ENCODE data around the gene PRR33. TPM values are rescaled to one million over a fixed set of nuclear protein-coding genes. Genes with fewer than 3 reads are reported as not detected.

The PRR33 gene
- total RNA-seq, 1 experiment from 2014 or later, result not detected

GRCh38 chr11:1906181-1906580 lies 14.5 kb upstream of the PRR33 start:
- H3K27ac ChIP-seq (ENCODE audit: low read length), result no peak overlapping the region
- in situ Hi-C loops (cut with HindIII; ENCODE audit: low pct_unique_long_range_greater_than_20kb, low sequenced_read_pairs) (no loop called here), intact Hi-C loops (cut with micrococcal nuclease; ENCODE audit: unreplicated experiment) (no loop called here)
- POLR2A ChIA-PET, result no interaction called here
- H3K27me3 ChIP-seq (ENCODE audit: control insufficient read depth, insufficient read depth, low read length), result no peaks in the 10 kb centered on the region; the same call in 1 of the 2 replicates
- H3K4me3 ChIP-seq (ENCODE audit: low read depth in 2 of 2, low read length in 2 of 2), result no peak overlapping the region
- no TSS peak for BruUV-seq (replicated peaks)
- no peaks in the 10 kb centered on the region for H3K4me1 ChIP-seq (ENCODE audit: control insufficient read depth, insufficient read depth, low read length)
- TF ChIP-seq POLR2AphosphoS5 (IDR thresholded peaks at IDR 0.05; ENCODE audit: low read depth, low read length) (no peak), TCF7L2 (IDR thresholded peaks at IDR 0.05; ENCODE audit: low read depth, low read length) (no peak), SIN3A (IDR thresholded peaks at IDR 0.05; ENCODE audit: borderline replicate concordance, insufficient read depth, low read depth, low read length) (no peak), REST (IDR thresholded peaks at IDR 0.05; ENCODE audit: insufficient read depth in 1 of 2, low read depth in 2 of 2, low read length in 1 of 2) (no peak), CTCF (IDR thresholded peaks at IDR 0.05) (no peak)
- DNase-seq (ENCODE audit: low read depth, low spot score) (no peak), ATAC-seq (no peak)
- no peaks in the 10 kb centered on the region for H3K36me3 ChIP-seq (ENCODE audit: control insufficient read depth, insufficient read depth, low read length)
- H3K9me3 ChIP-seq (ENCODE audit: control insufficient read depth, insufficient read depth, low read depth, low read length), result no peaks in the 10 kb centered on the region
- CTCF ChIA-PET, result interaction anchor here (0.6 to 1.1 kb wide), 3 partner anchors 24 to 63 kb away, joined by 3 to 4 read pairs (median 3); no protein-coding TSS in a partner anchor

- no peaks in the 10 kb centered on the region for H3K9me3 ChIP-seq (ENCODE audit: control insufficient read depth, insufficient read depth, low read depth, low read length)
- intact Hi-C loops (cut with micrococcal nuclease; ENCODE audit: unreplicated experiment), result no loop called here
- DNase-seq (ENCODE audit: low read depth, low spot score) (no peak), ATAC-seq (no peak)
- in situ Hi-C loops (cut with HindIII; ENCODE audit: low pct_unique_long_range_greater_than_20kb, low sequenced_read_pairs), result no loop called here
- H3K27ac ChIP-seq (ENCODE audit: low read length), result no peak overlapping the region
- no peak for TF ChIP-seq TCF7L2 (IDR thresholded peaks at IDR 0.05; ENCODE audit: low read depth, low read length)
- TF ChIP-seq POLR2AphosphoS5 (IDR thresholded peaks at IDR 0.05; ENCODE audit: low read depth, low read length), result no peak
- no peak for TF ChIP-seq REST (IDR thresholded peaks at IDR 0.05; ENCODE audit: insufficient read depth in 1 of 2, low read depth in 2 of 2, low read length in 1 of 2)
- TF ChIP-seq CTCF (IDR thresholded peaks at IDR 0.05), result no peak
- no peak for TF ChIP-seq SIN3A (IDR thresholded peaks at IDR 0.05; ENCODE audit: borderline replicate concordance, insufficient read depth, low read depth, low read length)
- H3K27me3 ChIP-seq (ENCODE audit: control insufficient read depth, insufficient read depth, low read length), result peaks cover 5% of the 10 kb centered on the region; the same call in 1 of the 2 replicates
- no peaks in the 10 kb centered on the region for H3K4me1 ChIP-seq (ENCODE audit: control insufficient read depth, insufficient read depth, low read length)
- H3K36me3 ChIP-seq (ENCODE audit: control insufficient read depth, insufficient read depth, low read length), result no peaks in the 10 kb centered on the region
- H3K4me3 ChIP-seq (ENCODE audit: low read depth in 2 of 2, low read length in 2 of 2), result no peak overlapping the region
- ChIA-PET CTCF (interaction anchor here (0.6 to 0.7 kb wide), 2 partner anchors 20 to 533 kb away, joined by 3 read pairs; partner anchors contain the start of gene TNNT3), POLR2A (no interaction called here)
- no TSS peak for BruUV-seq (replicated peaks)
These were observed 8.0 kb upstream of the PRR33 start for GRCh38 chr11:1899686-1900085.

All from Panc1 (cell line).